ENCODE measurements around the gene MEGF11.
"Not testable (repeated sequence)": the region's sequence is repeated elsewhere in the genome, so short reads cannot be mapped to it uniquely, and the experiment has no call there.

The MEGF11 gene

GRCh38 chr15:65869954-65870871 lies 383.3 kb downstream of the MEGF11 start:
- peak; percentile 77 for DNase-seq

DNA sequence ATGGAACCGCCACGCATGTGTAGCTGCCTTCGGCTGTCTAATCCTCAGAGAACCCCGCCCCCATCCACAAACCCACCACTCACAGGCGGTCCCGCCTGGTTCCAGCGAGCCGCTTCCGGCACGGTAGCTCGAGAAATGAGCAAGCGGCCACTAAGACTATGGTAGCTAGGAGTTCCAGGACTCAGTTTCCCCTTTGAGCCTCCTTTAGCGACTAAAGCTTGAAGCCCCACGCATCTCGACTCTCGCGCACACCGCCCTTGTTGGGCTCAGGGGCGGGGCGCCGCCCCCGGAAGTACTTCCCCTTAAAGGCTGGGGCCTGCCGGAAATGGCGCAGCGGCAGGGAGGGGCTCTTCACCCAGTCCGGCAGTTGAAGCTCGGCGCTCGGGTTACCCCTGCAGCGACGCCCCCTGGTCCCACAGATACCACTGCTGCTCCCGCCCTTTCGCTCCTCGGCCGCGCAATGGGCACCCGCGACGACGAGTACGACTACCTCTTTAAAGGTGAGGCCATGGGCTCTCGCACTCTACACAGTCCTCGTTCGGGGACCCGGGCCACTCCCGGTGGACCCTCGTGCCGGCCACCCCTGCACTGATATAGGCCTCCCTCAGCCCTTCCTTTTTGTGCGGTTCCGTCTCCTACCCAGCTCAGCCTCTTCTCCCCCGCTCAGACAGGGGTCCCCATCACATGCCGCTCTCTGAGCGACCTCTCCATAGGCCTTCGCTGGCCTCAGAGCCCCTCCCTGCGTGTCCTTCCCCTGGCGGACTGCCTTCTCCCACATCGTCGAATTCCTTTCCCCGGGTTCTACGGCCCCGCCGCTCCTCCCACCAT lies 384.2 kb downstream of the MEGF11 start, which contains the start of gene RAB11A:
Gene RAB11A (plus strand): TSS at position 366 of the 828 bp plus-strand sequence. CDS start 95 bp downstream, at position 461.
- peak; percentile 99 for DNase-seq

DNA sequence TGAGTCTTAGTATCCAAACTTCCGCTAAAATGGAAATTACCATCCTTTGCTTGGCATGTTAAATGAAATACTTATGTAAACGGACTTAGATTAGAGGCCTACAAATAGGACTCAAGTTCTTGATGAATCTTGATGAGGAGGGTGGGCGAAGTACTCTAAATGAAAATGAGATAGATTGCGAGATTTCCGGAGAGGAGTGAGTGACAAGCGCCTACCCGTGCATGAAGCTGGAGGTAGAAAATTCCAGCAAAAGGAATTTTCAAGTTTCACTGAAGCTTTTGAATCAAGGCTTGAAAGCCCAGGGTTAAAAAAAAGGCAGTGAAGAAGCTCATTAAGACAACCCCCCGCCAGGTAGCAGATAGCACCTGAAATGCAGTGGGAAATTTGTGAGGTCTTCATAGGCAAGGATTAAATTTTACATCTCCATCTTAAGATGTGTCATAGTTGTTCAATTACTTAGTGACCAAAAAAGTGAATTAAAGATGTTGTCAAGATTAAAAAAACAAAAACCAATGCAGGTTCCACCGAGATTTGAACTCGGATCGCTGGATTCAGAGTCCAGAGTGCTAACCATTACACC lies 384.9 kb downstream of the MEGF11 start:
- no peak for DNase-seq

DNA sequence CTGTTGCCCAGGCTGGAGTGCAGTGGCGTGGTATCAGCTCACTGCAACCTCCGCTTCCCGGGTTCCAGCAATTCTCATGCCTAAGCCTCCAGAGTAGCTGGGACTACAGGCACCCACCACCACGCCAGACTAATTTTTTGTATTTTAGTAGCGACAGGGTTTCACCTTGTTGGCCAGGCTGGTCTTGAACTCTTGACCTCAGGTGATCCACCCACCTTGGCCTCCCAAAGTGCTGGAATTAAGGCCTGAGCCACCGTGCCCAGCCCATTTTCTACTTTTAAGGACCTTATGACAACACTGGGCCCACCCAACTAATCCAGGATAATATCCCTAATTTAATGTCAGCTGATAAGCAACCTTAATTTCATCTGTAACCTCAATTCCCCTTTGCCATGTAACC lies 385.6 kb downstream of the MEGF11 start:
- DNase-seq: not testable (repeated sequence)

DNA sequence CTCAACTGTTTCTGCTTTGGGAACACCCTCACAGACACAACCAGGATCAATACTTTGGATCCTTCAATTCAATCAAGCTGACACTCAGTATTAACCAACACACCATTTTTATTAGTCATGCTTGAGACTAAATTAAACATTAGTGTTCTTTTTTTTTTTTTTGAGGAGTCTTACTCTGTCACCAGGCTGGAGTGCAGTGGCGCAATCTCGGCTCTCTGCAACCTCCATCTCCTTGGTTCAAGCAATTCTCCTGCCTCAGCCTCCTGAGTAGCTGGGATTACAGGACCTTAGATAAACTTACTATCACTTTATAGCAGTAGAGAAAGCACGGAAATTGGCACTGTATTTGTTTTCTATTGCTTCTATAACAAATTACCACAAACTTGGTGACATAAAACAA lies 386.3 kb downstream of the MEGF11 start:
- DNase-seq: no peak

GRCh38 chr15:65863106-65863505 lies 390.4 kb downstream of the MEGF11 start:
- no peak for DNase-seq

DNA sequence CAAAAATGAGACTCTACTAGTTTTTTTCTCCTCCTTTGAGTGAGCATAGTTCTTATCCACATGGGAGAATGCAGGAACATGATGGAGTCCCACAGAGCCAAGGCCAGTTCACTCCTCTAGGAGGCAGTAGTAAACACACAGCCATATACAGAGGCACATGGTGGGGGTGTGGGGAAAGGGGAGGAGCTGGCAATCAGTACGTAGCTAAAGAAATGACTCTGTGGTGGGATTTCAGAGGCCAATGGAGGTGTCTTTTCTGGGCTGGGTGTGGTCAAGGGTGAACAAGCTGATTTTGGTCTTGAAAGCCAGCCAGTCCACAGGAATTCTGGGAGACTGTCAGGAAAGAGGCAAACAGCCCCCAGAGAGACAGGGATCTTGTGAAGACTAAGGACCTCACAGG lies 390.9 kb downstream of the MEGF11 start:
- DNase-seq: peak; percentile 89

DNA sequence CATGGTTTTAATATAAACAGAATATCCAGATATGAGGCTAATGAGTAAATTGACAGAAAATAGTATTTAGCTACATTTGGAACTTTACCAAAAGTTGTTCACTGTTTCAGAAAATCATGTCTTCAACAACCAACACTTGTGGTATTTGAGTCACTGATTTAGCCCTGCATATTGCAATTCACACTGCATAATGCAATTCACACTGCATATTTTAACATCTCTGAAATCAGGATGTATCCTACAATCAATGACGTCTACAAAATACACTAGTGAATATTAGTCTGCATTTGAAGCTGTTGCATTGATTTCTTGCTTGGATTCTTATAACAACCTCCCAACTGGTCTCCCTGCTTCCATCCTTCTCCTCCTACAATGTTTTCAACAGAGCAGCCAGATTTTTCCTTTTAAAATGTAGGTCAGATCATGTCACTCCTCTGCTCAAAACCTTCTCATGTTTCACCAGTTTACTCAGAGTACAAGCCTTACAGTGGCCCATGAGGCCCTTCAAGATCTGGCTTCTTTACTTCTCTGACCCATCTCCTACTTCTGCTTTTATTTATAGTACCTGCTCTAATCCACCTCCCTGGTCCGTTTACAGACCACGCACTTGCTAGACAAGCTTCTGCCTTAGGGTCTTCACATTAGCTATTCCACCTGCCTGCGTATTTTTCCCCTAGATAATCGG lies 395.7 kb downstream of the MEGF11 start:
- no peak for DNase-seq

DNA sequence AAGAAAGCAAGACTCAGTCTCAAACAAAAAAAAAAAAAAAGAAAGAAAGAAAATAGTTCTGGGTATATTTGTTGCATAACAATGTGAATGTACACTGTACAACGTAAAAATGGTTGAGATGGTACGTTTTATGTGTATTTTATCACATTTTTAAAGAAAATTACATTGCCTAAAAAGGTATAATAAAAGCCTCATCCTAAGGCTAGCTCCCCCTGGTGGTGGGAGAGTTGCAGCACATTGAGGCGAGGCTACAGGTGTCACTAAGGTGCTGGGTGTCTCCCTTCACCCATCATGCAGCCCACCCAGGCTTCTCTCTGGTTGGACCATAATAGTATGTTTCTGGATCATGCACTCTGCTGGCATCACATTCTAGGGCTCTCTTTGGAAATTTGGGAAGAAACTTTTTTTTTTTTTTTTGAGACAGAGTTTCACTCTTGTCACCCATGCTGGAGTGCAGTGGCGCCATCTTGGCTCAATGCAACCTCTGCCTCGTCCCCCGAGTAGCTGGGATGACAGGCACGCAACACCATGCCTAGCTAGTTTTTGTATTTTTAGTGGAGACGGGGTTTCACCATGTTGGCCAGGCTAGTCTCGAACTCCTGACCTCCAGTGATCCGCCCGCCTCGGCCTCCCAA lies 396.6 kb downstream of the MEGF11 start:
- DNase-seq: peak; percentile 86

DNA sequence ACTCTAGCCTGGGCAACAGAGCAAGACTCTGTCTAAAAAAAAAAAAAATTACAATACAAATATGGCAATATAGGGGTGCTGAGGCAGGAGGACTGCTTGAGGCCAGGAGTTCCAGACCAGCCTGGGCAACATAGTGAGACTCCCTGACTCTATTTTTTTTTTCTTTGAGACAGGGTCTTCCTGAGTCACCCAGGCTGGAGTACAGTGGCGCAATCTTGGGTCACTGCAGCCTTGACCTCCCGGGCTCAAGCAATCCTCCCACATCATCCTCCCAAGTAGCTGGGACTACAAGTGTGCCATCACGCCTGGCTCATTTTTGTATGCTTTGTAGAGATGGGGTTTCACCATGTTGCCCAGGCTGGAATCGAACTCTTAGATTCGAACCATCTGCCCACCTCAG lies 401.6 kb downstream of the MEGF11 start:
- no peak for DNase-seq

DNA sequence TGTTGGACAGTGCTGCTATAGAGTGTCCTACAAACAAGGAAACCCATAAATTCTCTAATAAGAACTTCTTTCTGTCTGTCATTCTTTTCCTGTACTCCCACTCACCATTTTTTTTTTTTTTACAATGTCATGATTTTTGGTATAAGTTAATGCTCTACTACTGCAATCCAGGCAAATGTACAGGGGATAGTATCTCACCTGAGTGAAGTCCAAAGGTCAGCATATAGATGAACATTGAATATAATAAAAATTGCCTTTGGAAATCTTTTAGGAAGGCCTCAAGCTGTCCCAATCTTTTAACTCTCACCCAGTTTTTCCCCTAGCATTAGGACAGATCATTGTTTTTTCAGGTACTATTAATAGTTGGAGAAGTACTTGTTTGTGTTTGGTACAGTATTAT lies 405.6 kb downstream of the MEGF11 start:
- no peak for DNase-seq

DNA sequence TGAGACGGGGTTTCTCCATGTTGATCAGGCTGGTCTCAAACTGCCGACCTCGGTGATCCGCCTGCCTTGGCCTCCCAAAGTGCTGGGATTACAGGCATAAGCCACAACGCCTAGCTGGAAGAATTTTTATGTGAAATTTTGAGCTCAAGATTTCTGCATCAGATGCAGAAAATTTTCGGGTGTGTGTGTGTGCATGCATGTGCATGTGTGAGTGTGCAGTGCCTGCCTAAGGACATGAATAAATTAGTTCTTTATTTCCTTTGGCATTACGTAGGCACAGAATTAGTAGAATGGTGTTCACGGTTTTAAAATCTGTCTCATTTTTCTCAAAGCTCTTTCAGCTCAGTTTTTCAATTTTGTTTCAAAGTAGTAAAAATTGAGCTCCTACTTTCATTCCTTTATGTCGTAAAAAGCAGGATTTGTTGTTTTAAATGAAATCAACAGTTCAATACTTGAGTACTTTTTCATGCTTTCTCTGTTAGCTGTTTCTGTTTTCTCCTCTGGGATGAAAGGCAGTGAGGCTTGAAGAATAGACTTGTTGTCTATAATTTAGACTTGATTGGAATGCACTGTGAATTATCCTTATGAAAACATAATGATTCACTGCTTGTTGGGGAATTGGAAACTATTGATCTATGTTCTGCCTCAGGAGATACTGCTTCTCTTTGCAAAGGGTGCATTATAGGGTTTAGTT lies 407.6 kb downstream of the MEGF11 start:
- DNase-seq: no peak
